22Rv1 (cell line): ENCODE results near the gene WDFY4.

Experiments used
- ZFX ChIP-seq: fragments of 450-650 bp; IDR thresholded peaks from 2 replicates; pipeline ENCODE4 v1.6.1; 2017; ENCODE audit warnings: antibody characterized with exemption, borderline replicate concordance
- TF ChIP-seq, protein P1 (sequence below): fragments of 450-650 bp; IDR thresholded peaks from 2 replicates; pipeline ENCODE4 v1.5.1; 2017; ENCODE audit warnings: mild to moderate bottlenecking

GRCh38 chr10:49010865-49011264 is 326.2 kb downstream of the WDFY4 start:
- TF ChIP-seq, protein P1, sequence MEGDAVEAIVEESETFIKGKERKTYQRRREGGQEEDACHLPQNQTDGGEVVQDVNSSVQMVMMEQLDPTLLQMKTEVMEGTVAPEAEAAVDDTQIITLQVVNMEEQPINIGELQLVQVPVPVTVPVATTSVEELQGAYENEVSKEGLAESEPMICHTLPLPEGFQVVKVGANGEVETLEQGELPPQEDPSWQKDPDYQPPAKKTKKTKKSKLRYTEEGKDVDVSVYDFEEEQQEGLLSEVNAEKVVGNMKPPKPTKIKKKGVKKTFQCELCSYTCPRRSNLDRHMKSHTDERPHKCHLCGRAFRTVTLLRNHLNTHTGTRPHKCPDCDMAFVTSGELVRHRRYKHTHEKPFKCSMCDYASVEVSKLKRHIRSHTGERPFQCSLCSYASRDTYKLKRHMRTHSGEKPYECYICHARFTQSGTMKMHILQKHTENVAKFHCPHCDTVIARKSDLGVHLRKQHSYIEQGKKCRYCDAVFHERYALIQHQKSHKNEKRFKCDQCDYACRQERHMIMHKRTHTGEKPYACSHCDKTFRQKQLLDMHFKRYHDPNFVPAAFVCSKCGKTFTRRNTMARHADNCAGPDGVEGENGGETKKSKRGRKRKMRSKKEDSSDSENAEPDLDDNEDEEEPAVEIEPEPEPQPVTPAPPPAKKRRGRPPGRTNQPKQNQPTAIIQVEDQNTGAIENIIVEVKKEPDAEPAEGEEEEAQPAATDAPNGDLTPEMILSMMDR = no peak
- TF ChIP-seq ZFX = no peak
